Measurements from ENCODE around the gene ZBTB7C.

Gene ZBTB7C

GRCh38 chr18:48055351-48055750 is 353.8 kb downstream of the ZBTB7C start:
- DNase-seq (ENCODE audit: low read depth): no peak

- no peak for DNase-seq (ENCODE audit: low read depth)
These were observed 355.0 kb downstream of the ZBTB7C start for GRCh38 chr18:48053881-48054816.

GRCh38 chr18:48052842-48053241 is 356.3 kb downstream of the ZBTB7C start:
- DNase-seq (ENCODE audit: low read depth): no peak

GRCh38 chr18:48051945-48052840 is 357.0 kb downstream of the ZBTB7C start:
- DNase-seq (ENCODE audit: low read depth): no peak

DNA sequence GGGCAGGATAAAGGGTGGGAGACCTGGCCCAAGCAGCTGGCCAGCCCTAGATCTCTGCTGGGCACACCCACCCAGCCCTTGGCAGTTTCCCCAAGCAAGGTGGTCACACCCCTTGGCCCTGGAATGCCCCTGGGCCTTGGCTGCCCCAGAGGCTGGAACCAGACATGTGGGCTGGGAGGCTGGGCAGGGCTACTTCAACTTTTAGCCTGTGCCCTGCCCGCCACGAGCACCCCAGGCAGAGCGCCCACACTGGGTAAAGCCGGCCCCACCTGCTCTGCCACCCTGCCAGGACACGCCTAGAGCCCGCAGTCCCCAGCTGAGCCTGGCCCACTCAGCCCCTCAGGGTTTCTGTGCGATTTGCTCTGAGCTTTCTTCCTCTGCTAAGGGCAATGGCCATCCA is 359.0 kb downstream of the ZBTB7C start:
- no peak for DNase-seq (ENCODE audit: low read depth)

- DNase-seq (ENCODE audit: low read depth): no peak
These were observed 359.4 kb downstream of the ZBTB7C start for GRCh38 chr18:48049757-48050156.

DNA sequence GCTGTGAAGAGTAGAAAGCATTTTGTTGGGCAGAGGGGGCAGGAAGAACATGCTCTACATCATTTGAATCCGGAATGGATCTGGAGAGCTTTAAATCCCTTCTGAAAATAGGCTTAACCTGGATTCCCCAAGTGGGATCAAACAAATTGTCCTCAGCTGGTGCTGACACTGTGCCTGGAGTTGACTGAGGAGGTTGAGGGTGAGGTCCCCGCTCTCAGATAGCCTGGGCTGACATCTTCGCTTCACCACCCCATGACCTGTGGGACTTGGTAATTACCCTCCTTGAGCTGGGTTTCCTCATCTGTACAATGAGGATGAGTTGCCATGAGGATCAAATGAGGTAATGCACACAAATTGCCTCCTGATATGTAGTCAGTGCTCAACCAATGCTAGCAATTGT is 360.9 kb downstream of the ZBTB7C start:
- DNase-seq (ENCODE audit: low read depth): no peak

GRCh38 chr18:48046843-48047242 is 362.3 kb downstream of the ZBTB7C start:
- no peak for DNase-seq (ENCODE audit: low read depth)

- no peak for DNase-seq (ENCODE audit: low read depth)
These were observed 363.4 kb downstream of the ZBTB7C start for GRCh38 chr18:48045744-48046143.

DNA sequence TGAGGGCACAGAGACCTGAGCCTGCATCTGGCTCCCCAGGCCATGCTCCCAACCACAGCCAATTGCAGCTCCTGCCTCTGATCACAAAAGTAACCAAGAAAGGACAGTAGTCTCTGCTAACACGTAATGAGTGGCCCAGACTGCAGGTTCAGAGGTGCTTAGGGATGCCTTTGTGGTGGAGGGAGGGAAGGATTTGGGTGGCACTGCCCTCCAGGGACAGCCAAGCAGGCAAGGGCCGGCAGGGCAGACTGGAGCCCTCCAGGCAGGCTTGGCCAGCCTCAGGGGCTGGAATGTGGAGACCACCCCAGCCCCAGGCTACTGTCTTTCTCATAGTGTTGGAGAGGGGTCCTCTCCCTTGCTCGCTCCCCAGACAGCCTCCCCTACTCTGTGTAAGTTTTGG is 364.2 kb downstream of the ZBTB7C start:
- no peak for DNase-seq (ENCODE audit: low read depth)

DNA sequence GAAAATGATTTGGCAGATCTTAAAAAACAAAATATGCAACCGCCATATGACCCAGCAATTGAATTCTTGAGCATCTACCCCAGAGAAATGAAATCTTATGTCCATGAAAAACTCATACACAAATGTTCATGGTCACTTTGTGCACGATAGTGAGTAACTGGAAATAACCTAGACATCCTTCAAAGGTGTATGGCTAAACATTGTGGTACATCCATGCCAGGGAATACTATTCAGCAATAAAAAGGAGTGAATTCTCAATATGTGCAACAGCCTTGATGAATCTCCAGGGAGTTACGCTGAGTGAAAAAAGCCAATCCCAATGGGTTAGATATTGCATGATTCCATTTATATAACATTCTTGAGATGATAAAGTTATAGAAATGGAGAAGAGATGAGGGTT is 366.0 kb downstream of the ZBTB7C start:
- DNase-seq (ENCODE audit: low read depth): no peak

DNA sequence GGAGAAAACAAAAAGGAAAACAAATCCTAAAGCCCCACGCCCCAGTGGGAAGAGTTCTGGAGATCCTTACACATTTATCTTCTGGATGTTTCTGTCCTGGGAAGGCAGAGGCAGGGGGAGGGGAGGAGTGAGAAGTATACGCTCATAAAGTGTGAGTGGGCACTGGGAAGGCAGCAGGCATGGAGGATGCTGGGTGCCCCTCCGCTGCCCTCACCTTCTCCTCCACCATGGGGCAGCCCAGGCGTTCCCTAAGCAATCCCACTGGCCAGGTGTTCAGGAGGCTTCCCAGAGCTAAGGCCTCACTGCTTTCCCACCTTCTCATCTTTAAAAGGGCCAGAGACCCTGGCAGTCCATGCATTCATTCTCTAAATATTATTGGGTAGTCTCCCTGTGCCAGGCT is 366.8 kb downstream of the ZBTB7C start:
- DNase-seq (ENCODE audit: low read depth): no peak

DNA sequence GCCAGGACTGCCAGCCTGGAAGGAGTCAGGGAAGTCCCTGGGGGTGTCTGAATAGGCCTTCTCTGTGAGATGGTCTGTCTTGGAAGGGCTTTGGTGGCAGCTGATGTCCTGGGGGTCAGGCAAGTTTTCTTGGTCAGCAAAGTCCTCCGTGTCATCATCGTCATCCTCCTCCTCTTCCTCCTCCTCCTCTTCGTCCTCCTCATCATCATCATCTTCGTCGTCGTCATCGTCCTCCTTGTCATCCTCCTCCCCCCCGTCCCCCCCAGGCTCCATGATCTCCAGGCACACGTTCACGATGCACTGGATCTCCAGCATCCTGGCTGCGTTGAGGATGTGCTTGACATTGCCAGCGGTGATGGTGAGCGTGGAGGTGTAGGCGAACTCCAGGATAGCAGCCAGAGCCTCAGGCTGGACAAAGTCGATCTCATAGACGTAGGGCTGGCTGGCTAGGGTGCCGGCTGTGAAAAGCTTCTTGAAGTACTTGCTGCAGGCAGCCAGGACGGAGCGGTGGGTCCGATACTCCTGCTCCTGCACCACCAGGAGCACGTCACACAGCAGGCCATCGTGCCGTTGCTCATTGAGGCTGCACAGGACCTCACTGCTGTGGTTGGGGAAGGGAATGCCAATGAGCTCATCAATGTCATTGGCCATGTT is 368.6 kb downstream of the ZBTB7C start:
- no peak for DNase-seq (ENCODE audit: low read depth)

- DNase-seq (ENCODE audit: low read depth): no peak
These were observed 369.4 kb downstream of the ZBTB7C start for GRCh38 chr18:48039769-48040215.

DNA sequence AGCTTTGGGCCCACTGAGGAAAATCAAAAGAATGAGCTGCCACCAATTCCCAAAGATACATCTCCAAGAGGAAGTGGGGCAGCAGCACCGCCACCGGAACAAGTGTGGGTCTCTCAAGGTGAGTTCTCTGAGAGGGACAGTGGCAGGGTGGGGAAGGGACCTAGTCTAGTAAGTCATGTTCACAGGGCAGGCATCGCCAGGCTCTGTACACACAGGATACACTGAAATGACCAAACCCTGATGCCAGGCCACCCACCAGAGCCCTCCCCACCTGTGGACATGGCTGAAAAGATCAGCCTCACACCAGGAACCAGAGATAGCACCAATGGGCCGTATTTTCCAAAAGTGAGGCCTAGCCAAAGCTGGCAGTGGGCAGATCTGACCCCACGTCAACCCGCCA is 370.5 kb downstream of the ZBTB7C start:
- no peak for DNase-seq (ENCODE audit: low read depth)

DNA sequence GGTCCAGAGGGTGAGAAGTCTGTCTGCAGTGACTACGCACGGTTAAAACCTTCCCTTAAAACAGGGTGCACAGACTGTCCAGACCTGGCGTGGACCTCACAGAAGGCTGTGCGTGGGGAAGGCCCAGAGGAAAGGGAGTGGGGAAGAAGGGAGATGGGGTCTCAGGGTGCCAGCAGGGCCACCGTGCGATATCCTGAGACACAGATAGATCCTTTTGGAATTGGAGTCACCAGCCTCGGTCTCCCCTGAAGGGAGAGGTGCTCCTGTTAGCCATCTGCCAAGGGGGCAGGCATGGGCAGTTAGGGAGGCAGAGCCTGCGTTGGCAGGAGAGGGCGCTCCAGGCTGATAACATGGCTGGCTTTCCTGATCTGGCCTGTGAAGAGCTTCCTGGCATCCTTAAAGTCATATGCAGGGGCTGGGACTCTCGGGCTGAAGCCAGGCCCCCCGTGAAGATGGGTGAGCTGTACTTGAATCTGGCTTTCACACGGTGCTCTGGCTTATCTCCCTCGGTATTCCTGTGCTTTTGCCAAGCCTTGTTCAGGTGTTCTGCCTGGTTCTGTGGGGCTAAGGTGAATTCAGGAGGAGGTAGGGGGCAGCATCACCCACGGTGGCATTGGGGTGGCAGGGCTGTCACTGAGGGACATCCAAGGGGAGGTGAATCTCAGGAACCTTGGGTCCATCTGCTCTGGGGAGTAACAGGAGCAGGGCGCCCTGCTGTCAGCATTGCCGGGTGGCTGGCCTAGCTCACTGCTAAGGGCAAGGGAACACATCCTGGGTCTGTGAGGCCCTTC is 371.5 kb downstream of the ZBTB7C start:
- no peak for DNase-seq (ENCODE audit: low read depth)

DNA sequence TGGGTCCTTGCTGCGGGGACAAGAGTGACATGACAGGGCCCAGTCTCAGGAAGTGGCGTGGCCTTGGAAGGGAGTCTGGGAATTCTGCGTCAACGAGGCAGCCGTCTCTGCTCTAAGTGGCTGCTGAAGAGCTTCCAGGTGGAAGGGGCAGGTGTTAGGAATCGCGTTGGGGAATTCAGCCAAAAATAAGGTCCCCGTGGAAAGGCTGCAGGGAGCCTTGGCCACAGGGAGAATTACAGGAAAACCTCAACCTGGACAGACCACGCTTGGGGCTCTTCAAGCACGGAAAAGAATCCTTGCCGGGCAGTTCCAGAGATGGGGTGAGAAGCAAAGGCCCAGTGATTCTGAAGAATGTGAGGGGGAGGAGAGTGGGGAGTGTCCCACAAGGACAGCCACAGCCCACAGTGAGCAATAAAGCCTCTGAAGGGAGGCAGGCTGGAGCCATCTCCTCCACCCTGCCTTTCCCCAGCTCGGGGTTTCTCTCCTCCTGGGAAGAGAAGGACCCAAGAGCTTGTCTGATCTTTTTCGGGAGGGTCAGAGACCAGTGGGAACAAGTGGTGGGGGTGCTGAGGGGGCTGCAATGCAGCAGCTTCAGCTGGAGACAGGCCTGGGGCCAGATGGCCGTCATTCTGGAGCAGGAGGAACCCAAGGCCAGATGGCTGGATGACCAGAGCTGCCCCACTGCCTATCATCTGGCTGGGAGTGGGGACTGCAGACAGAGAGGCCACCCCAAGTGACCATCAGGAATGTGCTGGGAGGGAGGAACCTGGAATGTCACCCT is 372.4 kb downstream of the ZBTB7C start:
- no peak for DNase-seq (ENCODE audit: low read depth)

- DNase-seq (ENCODE audit: low read depth): no peak
These were observed 373.0 kb downstream of the ZBTB7C start for GRCh38 chr18:48036226-48036625.

- DNase-seq (ENCODE audit: low read depth): no peak
These were observed 373.7 kb downstream of the ZBTB7C start for GRCh38 chr18:48035556-48035860.

DNA sequence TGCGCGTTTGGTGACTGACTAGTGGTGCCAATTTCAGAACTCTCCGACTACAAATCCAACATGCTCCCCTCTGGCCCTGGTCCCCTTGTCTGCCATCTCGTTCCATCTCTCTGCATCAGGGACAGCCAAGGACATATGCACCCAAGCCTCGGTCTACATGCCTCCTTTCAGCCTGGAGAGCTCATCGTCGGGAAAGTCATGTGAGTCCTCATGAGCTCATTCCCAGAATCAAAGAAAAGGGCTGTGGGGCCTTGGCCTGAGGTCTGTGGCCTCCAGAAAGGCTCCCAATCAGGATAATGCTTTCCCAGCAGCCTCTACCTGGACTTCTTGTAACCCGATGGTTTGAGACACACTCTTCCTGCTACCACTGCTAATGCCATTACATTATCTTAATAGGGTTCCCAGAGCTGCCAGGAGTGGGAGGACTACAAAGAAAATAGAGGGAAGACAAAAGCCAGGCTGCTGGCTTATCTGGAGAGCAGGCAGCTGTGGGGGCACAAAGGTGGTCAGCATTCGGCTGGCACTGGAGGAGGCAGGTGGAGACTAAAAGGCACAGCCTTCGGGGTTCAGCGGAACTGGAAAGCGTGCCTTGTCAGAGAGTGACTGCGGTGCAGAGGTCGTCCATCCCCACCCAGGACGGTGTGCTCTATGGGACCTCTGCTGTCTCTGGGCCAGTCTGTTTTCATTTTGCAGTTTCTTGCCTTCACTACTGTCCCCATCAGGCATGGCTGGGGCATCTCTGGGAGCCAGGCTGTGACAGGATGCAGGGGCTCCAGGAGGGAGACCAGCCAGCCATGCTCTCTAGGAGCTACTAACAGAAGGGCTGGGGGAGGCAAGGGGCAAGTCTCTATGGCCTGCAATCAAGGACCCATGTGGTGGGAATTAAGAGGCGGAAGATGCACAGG is 374.3 kb downstream of the ZBTB7C start:
- DNase-seq (ENCODE audit: low read depth): no peak
